ENCODE data around the gene USP47. TPM values are rescaled to one million over a fixed set of nuclear protein-coding genes. Genes with fewer than 3 reads are reported as not detected.

Gene USP47
- total and polyA plus RNA-seq, 2 experiments from 2014 or later = 16.3 to 36.7 TPM

DNA sequence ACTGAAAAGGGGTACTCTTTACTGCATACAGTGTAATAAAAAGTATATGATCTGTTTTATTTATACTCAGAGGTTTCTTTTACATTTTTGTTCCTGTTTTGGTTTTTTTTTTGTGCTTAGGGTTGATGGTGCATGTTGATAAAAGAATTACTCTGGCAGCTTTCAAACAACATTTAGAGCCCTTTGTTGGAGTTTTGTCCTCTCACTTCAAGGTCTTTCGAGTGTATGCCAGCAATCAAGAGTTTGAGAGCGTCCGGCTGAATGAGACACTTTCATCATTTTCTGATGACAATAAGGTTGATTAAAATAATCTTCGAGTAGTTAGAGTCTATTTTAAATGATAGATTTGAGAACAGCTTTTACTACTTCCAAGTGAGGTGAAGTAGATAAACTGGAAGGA lies 106.1 kb downstream of the USP47 start:
- no peaks in the 10 kb centered on the region for H3K9me2 ChIP-seq (ENCODE audit: insufficient read depth)
- H3K36me3 ChIP-seq (ENCODE audit: insufficient read depth) = peaks cover 5% of the 10 kb centered on the region; the same call in 1 of the 2 replicates
- Mint-ChIP-seq H3K4me1 (no peaks in the 10 kb centered on the region), H3K4me3 (no peak overlapping the region), H3K9me3 (no peaks in the 10 kb centered on the region), H3K27me3 (ENCODE audit: insufficient read depth, low read depth, poor library complexity) (no peaks in the 10 kb centered on the region), H3K36me3 (ENCODE audit: low read depth) (peaks cover 12% of the 10 kb centered on the region; the same call in 2 of the 3 replicates), H3K27ac (no peak overlapping the region)
- H3K27ac ChIP-seq (ENCODE audit: low read depth) = no peak overlapping the region
- no peaks in the 10 kb centered on the region for H4K20me1 ChIP-seq (replicated peaks; ENCODE audit: insufficient read depth)
- H3K79me2 ChIP-seq (replicated peaks; ENCODE audit: insufficient read depth) = no peaks in the 10 kb centered on the region
- no peaks in the 10 kb centered on the region for H3K27me3 ChIP-seq (ENCODE audit: insufficient read depth)
- DNase-seq (ENCODE audit: low spot score) = no peak
- no peak overlapping the region for H2AFZ ChIP-seq
- H3K4me1 ChIP-seq (ENCODE audit: insufficient read depth) = no peaks in the 10 kb centered on the region
- H3F3A ChIP-seq (replicated peaks; ENCODE audit: low read depth) = no peaks in the 10 kb centered on the region
- ATAC-seq = no peak
- no peak overlapping the region for H3K4me3 ChIP-seq
- no peak overlapping the region for H3K4me2 ChIP-seq
- TF ChIP-seq POLR2AphosphoS5 (IDR thresholded peaks at IDR 0.05; ENCODE audit: low read depth) (no peak), EZH2phosphoT487 (IDR thresholded peaks at IDR 0.05; ENCODE audit: unreplicated experiment) (no peak), STAT1 (IDR thresholded peaks at IDR 0.05; ENCODE audit: unreplicated experiment) (no peak), EZH2 (IDR thresholded peaks at IDR 0.05; ENCODE audit: low read depth, unreplicated experiment) (no peak), ZNF114 (CRISPR knock-in tag; IDR thresholded peaks at IDR 0.05) (no peak)

DNA sequence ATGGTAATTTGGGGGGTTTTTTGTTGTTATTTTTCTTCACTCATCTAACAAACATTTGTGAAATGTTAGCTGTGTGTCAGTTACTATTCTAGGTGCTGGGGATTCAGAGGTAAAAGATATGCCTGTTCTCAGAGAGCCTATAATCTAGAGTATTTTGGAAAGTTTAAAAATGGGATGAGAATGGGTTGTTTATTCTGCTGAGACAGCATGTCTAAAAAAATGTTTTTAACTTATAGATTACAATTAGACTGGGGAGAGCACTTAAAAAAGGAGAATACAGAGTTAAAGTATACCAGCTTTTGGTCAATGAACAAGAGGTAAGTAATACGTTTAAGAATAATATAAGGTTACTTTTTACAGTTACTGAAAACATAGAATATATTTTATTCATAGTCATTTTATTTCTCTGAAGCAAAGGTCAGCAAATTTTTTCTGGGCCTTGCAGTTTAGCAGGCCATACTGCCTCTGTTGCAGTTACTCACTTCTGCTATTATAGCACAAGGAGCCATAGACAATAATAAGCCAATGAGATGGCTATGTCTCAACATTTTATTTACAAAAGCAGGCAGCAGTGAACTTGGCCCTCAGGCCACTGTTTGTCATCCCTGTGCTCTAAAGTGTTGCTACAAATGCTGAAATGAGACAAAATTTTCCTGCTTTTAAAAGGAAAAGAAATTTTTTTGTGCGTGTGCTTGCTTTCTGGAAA lies 106.6 kb downstream of the USP47 start:
- Mint-ChIP-seq H3K27me3 (ENCODE audit: insufficient read depth, low read depth, poor library complexity) (no peaks in the 10 kb centered on the region), H3K9me3 (no peaks in the 10 kb centered on the region), H3K27ac (no peak overlapping the region), H3K36me3 (ENCODE audit: low read depth) (peaks cover 13% of the 10 kb centered on the region; the same call in 2 of the 3 replicates), H3K4me3 (no peak overlapping the region), H3K4me1 (no peaks in the 10 kb centered on the region)
- Histone ChIP-seq H3K9me2 (ENCODE audit: insufficient read depth) (no peaks in the 10 kb centered on the region), H3K27ac (ENCODE audit: low read depth) (no peak overlapping the region), H3K4me3 (no peak overlapping the region), H3K36me3 (ENCODE audit: insufficient read depth) (peaks cover 5% of the 10 kb centered on the region; the same call in 1 of the 2 replicates), H3K27me3 (ENCODE audit: insufficient read depth) (no peaks in the 10 kb centered on the region), H3K4me1 (ENCODE audit: insufficient read depth) (no peaks in the 10 kb centered on the region), H2AFZ (no peak overlapping the region), H3F3A (replicated peaks; ENCODE audit: low read depth) (no peaks in the 10 kb centered on the region), H4K20me1 (replicated peaks; ENCODE audit: insufficient read depth) (no peaks in the 10 kb centered on the region), H3K4me2 (no peak overlapping the region), H3K79me2 (replicated peaks; ENCODE audit: insufficient read depth) (no peaks in the 10 kb centered on the region)
- ATAC-seq (no peak), DNase-seq (ENCODE audit: low spot score) (no peak)
- no peak for TF ChIP-seq CREB1 (CRISPR knock-in tag; IDR thresholded peaks at IDR 0.05; ENCODE audit: low read depth)
- TF ChIP-seq, protein P1, sequence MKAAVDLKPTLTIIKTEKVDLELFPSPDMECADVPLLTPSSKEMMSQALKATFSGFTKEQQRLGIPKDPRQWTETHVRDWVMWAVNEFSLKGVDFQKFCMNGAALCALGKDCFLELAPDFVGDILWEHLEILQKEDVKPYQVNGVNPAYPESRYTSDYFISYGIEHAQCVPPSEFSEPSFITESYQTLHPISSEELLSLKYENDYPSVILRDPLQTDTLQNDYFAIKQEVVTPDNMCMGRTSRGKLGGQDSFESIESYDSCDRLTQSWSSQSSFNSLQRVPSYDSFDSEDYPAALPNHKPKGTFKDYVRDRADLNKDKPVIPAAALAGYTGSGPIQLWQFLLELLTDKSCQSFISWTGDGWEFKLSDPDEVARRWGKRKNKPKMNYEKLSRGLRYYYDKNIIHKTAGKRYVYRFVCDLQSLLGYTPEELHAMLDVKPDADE (IDR thresholded peaks at IDR 0.05) = no peak

DNA sequence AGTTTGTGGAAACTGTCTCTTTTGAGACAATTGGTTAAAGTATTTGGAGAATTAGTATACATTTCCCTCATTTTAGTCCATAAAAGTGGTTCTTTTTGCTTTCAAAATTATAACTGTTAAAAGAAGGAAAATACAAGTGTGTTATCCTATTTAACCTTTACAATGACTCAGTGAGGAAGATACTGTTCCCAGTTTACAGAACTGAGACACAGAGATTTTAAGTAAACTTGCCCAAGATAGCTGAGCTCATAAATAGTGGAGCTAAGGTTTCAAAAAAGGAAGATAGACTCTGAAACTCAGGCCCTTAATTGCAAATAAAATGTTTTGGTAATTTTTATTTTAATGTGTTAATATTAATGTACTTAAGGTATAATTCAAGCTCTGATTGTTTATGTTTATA lies 107.7 kb downstream of the USP47 start:
- no peak overlapping the region for H3K27ac ChIP-seq (ENCODE audit: low read depth)
- Mint-ChIP-seq H3K9me3 (no peaks in the 10 kb centered on the region), H3K27me3 (ENCODE audit: insufficient read depth, low read depth, poor library complexity) (no peaks in the 10 kb centered on the region), H3K27ac (no peak overlapping the region), H3K4me1 (no peaks in the 10 kb centered on the region), H3K36me3 (ENCODE audit: low read depth) (peaks cover 12% of the 10 kb centered on the region; the same call in 2 of the 3 replicates), H3K4me3 (no peak overlapping the region)
- H3K27me3 ChIP-seq (ENCODE audit: insufficient read depth) = no peaks in the 10 kb centered on the region
- DNase-seq (ENCODE audit: low spot score) (no peak), ATAC-seq (no peak)
- H3K79me2 ChIP-seq (replicated peaks; ENCODE audit: insufficient read depth) = no peaks in the 10 kb centered on the region
- TF ChIP-seq, protein P1 (IDR thresholded peaks at IDR 0.05) = no peak
- no peak for TF ChIP-seq ZNF331 (CRISPR knock-in tag; IDR thresholded peaks at IDR 0.05; ENCODE audit: low read depth)
- TF ChIP-seq, protein P2, sequence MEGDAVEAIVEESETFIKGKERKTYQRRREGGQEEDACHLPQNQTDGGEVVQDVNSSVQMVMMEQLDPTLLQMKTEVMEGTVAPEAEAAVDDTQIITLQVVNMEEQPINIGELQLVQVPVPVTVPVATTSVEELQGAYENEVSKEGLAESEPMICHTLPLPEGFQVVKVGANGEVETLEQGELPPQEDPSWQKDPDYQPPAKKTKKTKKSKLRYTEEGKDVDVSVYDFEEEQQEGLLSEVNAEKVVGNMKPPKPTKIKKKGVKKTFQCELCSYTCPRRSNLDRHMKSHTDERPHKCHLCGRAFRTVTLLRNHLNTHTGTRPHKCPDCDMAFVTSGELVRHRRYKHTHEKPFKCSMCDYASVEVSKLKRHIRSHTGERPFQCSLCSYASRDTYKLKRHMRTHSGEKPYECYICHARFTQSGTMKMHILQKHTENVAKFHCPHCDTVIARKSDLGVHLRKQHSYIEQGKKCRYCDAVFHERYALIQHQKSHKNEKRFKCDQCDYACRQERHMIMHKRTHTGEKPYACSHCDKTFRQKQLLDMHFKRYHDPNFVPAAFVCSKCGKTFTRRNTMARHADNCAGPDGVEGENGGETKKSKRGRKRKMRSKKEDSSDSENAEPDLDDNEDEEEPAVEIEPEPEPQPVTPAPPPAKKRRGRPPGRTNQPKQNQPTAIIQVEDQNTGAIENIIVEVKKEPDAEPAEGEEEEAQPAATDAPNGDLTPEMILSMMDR (conservative IDR thresholded peaks at IDR 0.05; ENCODE audit: low read depth in 2 of 2) = no peak
- H3F3A ChIP-seq (replicated peaks; ENCODE audit: low read depth) = no peaks in the 10 kb centered on the region
- no peak overlapping the region for H3K4me2 ChIP-seq
- H3K4me3 ChIP-seq = no peak overlapping the region
- peaks cover 5% of the 10 kb centered on the region; the same call in 1 of the 2 replicates for H3K36me3 ChIP-seq (ENCODE audit: insufficient read depth)
- no peak overlapping the region for H2AFZ ChIP-seq
- no peaks in the 10 kb centered on the region for H3K4me1 ChIP-seq (ENCODE audit: insufficient read depth)
- H3K9me2 ChIP-seq (ENCODE audit: insufficient read depth) = no peaks in the 10 kb centered on the region
- H4K20me1 ChIP-seq (replicated peaks; ENCODE audit: insufficient read depth) = no peaks in the 10 kb centered on the region
